ENCODE data around the gene OR2A12. TPM values are rescaled to one million over a fixed set of nuclear protein-coding genes. Genes with fewer than 3 reads are reported as not detected.
A peak's percentile ranks its signal among the peaks of the same experiment; 100 is the strongest.
"Not testable (repeated sequence)": the region's sequence is repeated elsewhere in the genome, so short reads cannot be mapped to it uniquely, and the experiment has no call there.

OR2A12 gene
- total RNA-seq (not detected), polyA plus RNA-seq (ENCODE audit: insufficient read depth in 1 of 8, insufficient read length in 8 of 8, low replicate concordance in 1 of 8) (not detected)
- long read RNA-seq, donor 1, result 0 reads
- long read RNA-seq, donor 2, result 0 reads
- long read RNA-seq, donor 3, result 0 reads
- long read RNA-seq, donor 4, result 0 reads
- long read RNA-seq, donor 5, result 0 reads
- long read RNA-seq, donor 6, result 0 reads
- long read RNA-seq, donor 7, result 0 reads
- long read RNA-seq, donor 8, result 0 reads
- long read RNA-seq, donor 9, result 0 reads
- long read RNA-seq, donor 10, result 0 reads
- long read RNA-seq, donor 11, result 0 reads

- Histone ChIP-seq H3K36me3 (ENCODE audit: control insufficient read depth, insufficient read depth, low read length) (no peaks in the 10 kb centered on the region), H3K27me3 (ENCODE audit: control insufficient read depth, insufficient read depth, low read length) (no peaks in the 10 kb centered on the region), H3K9me3 (replicated peaks; ENCODE audit: control insufficient read depth, low read depth, low read length) (peaks cover 2% of the 10 kb centered on the region), H3K4me1 (ENCODE audit: control insufficient read depth, insufficient read depth, low read length) (no peaks in the 10 kb centered on the region), H3K4me3 (ENCODE audit: low read length) (no peak within 1 kb of the TSS), H3K27ac (ENCODE audit: low read length) (no peak within 1 kb of the TSS)
- no peak for DNase-seq
- no CpG with 5 or more reads among the region's 2 CpGs for WGBS (ENCODE audit: insufficient coverage)
These were observed at the start of gene OR2A12 for GRCh38 chr7:144085978-144086377. Gene OR2A12, plus strand, starts transcription at chr7:144086278. Its CDS starts 8,830 bp downstream, at chr7:144095108.

GRCh38 chr7:144036302-144036885 lies 49.7 kb upstream of the OR2A12 start:
- Histone ChIP-seq H3K27ac (ENCODE audit: low read length) (peak overlapping the region; percentile 47), H3K27me3 (ENCODE audit: control insufficient read depth, insufficient read depth, low read length) (no peaks in the 10 kb centered on the region), H3K4me1 (ENCODE audit: control insufficient read depth, insufficient read depth, low read length) (no peaks in the 10 kb centered on the region), H3K36me3 (ENCODE audit: control insufficient read depth, insufficient read depth, low read length) (no peaks in the 10 kb centered on the region), H3K4me3 (ENCODE audit: low read length) (no peak overlapping the region), H3K9me3 (replicated peaks; ENCODE audit: control insufficient read depth, low read depth, low read length) (no peaks in the 10 kb centered on the region)
- DNase-seq, result peak; percentile 59
- 0% methylated on average over 1 of the region's 1 CpG for WGBS (ENCODE audit: insufficient coverage)

- peak; percentile 66 for DNase-seq
- Histone ChIP-seq H3K36me3 (ENCODE audit: control insufficient read depth, insufficient read depth, low read length) (no peaks in the 10 kb centered on the region), H3K27ac (ENCODE audit: low read length) (no peak overlapping the region), H3K4me3 (ENCODE audit: low read length) (no peak overlapping the region), H3K4me1 (ENCODE audit: control insufficient read depth, insufficient read depth, low read length) (no peaks in the 10 kb centered on the region), H3K27me3 (ENCODE audit: control insufficient read depth, insufficient read depth, low read length) (no peaks in the 10 kb centered on the region), H3K9me3 (replicated peaks; ENCODE audit: control insufficient read depth, low read depth, low read length) (no peaks in the 10 kb centered on the region)
- WGBS (ENCODE audit: insufficient coverage), result no CpG with 5 or more reads among the region's 1 CpG
These were observed 48.6 kb upstream of the OR2A12 start for GRCh38 chr7:144037414-144038035.

- H3K27ac ChIP-seq (ENCODE audit: low read length), result no peak overlapping the region
- H3K4me1 ChIP-seq (ENCODE audit: control insufficient read depth, insufficient read depth, low read length), result no peaks in the 10 kb centered on the region
- H3K36me3 ChIP-seq (ENCODE audit: control insufficient read depth, insufficient read depth, low read length), result no peaks in the 10 kb centered on the region
- DNase-seq, result no peak
- H3K27me3 ChIP-seq (ENCODE audit: control insufficient read depth, insufficient read depth, low read length), result no peaks in the 10 kb centered on the region
- no peaks in the 10 kb centered on the region for H3K9me3 ChIP-seq (replicated peaks; ENCODE audit: control insufficient read depth, low read depth, low read length)
- WGBS (ENCODE audit: insufficient coverage), result no CpG with 5 or more reads among the region's 4 CpGs
- no peak overlapping the region for H3K4me3 ChIP-seq (ENCODE audit: low read length)
These were observed 47.2 kb upstream of the OR2A12 start for GRCh38 chr7:144038887-144039286.

GRCh38 chr7:144048648-144049047 lies 37.4 kb upstream of the OR2A12 start, which contains the start of gene OR2A5:
Gene OR2A5, plus strand, starts transcription at chr7:144048948. Its CDS starts 1,454 bp downstream, at chr7:144050402.
- DNase-seq, result no peak
- no peaks in the 10 kb centered on the region for H3K4me1 ChIP-seq (ENCODE audit: control insufficient read depth, insufficient read depth, low read length)
- 20% methylated on average over 1 of the region's 1 CpG for WGBS (ENCODE audit: insufficient coverage)
- no peak within 1 kb of the TSS for H3K27ac ChIP-seq (ENCODE audit: low read length)
- no peak within 1 kb of the TSS for H3K4me3 ChIP-seq (ENCODE audit: low read length)
- H3K27me3 ChIP-seq (ENCODE audit: control insufficient read depth, insufficient read depth, low read length), result no peaks in the 10 kb centered on the region
- H3K36me3 ChIP-seq (ENCODE audit: control insufficient read depth, insufficient read depth, low read length), result no peaks in the 10 kb centered on the region
- H3K9me3 ChIP-seq (replicated peaks; ENCODE audit: control insufficient read depth, low read depth, low read length), result no peaks in the 10 kb centered on the region

GRCh38 chr7:144049491-144049890 lies 36.6 kb upstream of the OR2A12 start:
- H3K4me3 ChIP-seq (ENCODE audit: low read length), result no peak overlapping the region
- no peak overlapping the region for H3K27ac ChIP-seq (ENCODE audit: low read length)
- no peaks in the 10 kb centered on the region for H3K9me3 ChIP-seq (replicated peaks; ENCODE audit: control insufficient read depth, low read depth, low read length)
- H3K4me1 ChIP-seq (ENCODE audit: control insufficient read depth, insufficient read depth, low read length), result no peaks in the 10 kb centered on the region
- no peaks in the 10 kb centered on the region for H3K27me3 ChIP-seq (ENCODE audit: control insufficient read depth, insufficient read depth, low read length)
- WGBS (ENCODE audit: insufficient coverage), result no CpG with 5 or more reads among the region's 2 CpGs
- H3K36me3 ChIP-seq (ENCODE audit: control insufficient read depth, insufficient read depth, low read length), result no peaks in the 10 kb centered on the region
- no peak for DNase-seq

- Histone ChIP-seq H3K36me3 (ENCODE audit: control insufficient read depth, insufficient read depth, low read length) (no peaks in the 10 kb centered on the region), H3K4me3 (ENCODE audit: low read length) (no peak overlapping the region), H3K9me3 (replicated peaks; ENCODE audit: control insufficient read depth, low read depth, low read length) (no peaks in the 10 kb centered on the region), H3K27me3 (ENCODE audit: control insufficient read depth, insufficient read depth, low read length) (no peaks in the 10 kb centered on the region), H3K4me1 (ENCODE audit: control insufficient read depth, insufficient read depth, low read length) (no peaks in the 10 kb centered on the region), H3K27ac (ENCODE audit: low read length) (no peak overlapping the region)
- DNase-seq, result no peak
- WGBS (ENCODE audit: insufficient coverage), result 33% methylated on average over 3 of the region's 3 CpGs
These were observed 36.0 kb upstream of the OR2A12 start for GRCh38 chr7:144050093-144050492.

- H3K36me3 ChIP-seq (ENCODE audit: control insufficient read depth, insufficient read depth, low read length); H3K27me3 ChIP-seq (ENCODE audit: control insufficient read depth, insufficient read depth, low read length); H3K4me3 ChIP-seq (ENCODE audit: low read length); DNase-seq; H3K4me1 ChIP-seq (ENCODE audit: control insufficient read depth, insufficient read depth, low read length); H3K27ac ChIP-seq (ENCODE audit: low read length); H3K9me3 ChIP-seq (replicated peaks; ENCODE audit: control insufficient read depth, low read depth, low read length): not testable (repeated sequence)
- WGBS (ENCODE audit: insufficient coverage), result 82% methylated on average over 7 of the region's 8 CpGs
These were observed 35.2 kb upstream of the OR2A12 start for GRCh38 chr7:144050884-144051283.

GRCh38 chr7:144057954-144058353 lies 28.1 kb upstream of the OR2A12 start:
- WGBS (ENCODE audit: insufficient coverage), result 100% methylated on average over 1 of the region's 3 CpGs
- H3K9me3 ChIP-seq (replicated peaks; ENCODE audit: control insufficient read depth, low read depth, low read length), result no peaks in the 10 kb centered on the region
- no peak overlapping the region for H3K4me3 ChIP-seq (ENCODE audit: low read length)
- H3K4me1 ChIP-seq (ENCODE audit: control insufficient read depth, insufficient read depth, low read length), result no peaks in the 10 kb centered on the region
- no peaks in the 10 kb centered on the region for H3K27me3 ChIP-seq (ENCODE audit: control insufficient read depth, insufficient read depth, low read length)
- H3K36me3 ChIP-seq (ENCODE audit: control insufficient read depth, insufficient read depth, low read length), result no peaks in the 10 kb centered on the region
- no peak overlapping the region for H3K27ac ChIP-seq (ENCODE audit: low read length)
- DNase-seq, result no peak

- Histone ChIP-seq H3K4me3 (ENCODE audit: low read length) (no peak overlapping the region), H3K36me3 (ENCODE audit: control insufficient read depth, insufficient read depth, low read length) (no peaks in the 10 kb centered on the region), H3K4me1 (ENCODE audit: control insufficient read depth, insufficient read depth, low read length) (no peaks in the 10 kb centered on the region), H3K9me3 (replicated peaks; ENCODE audit: control insufficient read depth, low read depth, low read length) (no peaks in the 10 kb centered on the region), H3K27me3 (ENCODE audit: control insufficient read depth, insufficient read depth, low read length) (no peaks in the 10 kb centered on the region), H3K27ac (ENCODE audit: low read length) (no peak overlapping the region)
- 20% methylated on average over 1 of the region's 3 CpGs for WGBS (ENCODE audit: insufficient coverage)
- DNase-seq, result no peak
These were observed 22.4 kb upstream of the OR2A12 start for GRCh38 chr7:144063710-144064109.
